Astrocyte (in vitro differentiated cells and primary cell): ENCODE results near the gene DTD2.

Experiments
- CTCF ChIP-seq: IDR thresholded peaks from 2 replicates; pipeline ENCODE4 v1.5.1; 2011; ENCODE audit warnings: low read depth, mild to moderate bottlenecking, inconsistent platforms, low read length, moderate library complexity; ENCODE audit not compliant: insufficient read depth
- EZH2 ChIP-seq: IDR thresholded peaks from 2 replicates; pipeline ENCODE4 v1.6.1; 2012; ENCODE audit warnings: mild to moderate bottlenecking, low read length, inconsistent platforms; ENCODE audit not compliant: insufficient read depth

- TF ChIP-seq CTCF (no peak), EZH2 (no peak)
Measured at GRCh38 chr14:31476131-31476866, 19.0 kb upstream of the DTD2 start.
